Islet precursor cell (in vitro differentiated cells): Measurements from ENCODE around the gene PIM3.

Experiments
- DNase-seq: peaks from one replicate; pipeline ENCODE4 v3.0.0-alpha.2; 2018

Gene PIM3

GRCh38 chr22:49956914-49957825, 3.4 kb upstream of the PIM3 start:
- DNase-seq = no peak

- no peak for DNase-seq
These were observed 2.7 kb upstream of the PIM3 start for GRCh38 chr22:49957826-49958365.

- no peak for DNase-seq
These were observed 2.1 kb upstream of the PIM3 start for GRCh38 chr22:49958366-49958921.

GRCh38 chr22:49958931-49959781, 1.4 kb upstream of the PIM3 start:
- no peak for DNase-seq

- no peak for DNase-seq
These were observed 802 bp upstream of the PIM3 start for GRCh38 chr22:49959782-49960158.

- peak; percentile 72 for DNase-seq
These were observed 531 bp downstream of the PIM3 start for GRCh38 chr22:49961005-49961600.

GRCh38 chr22:49961601-49962011, 1.0 kb downstream of the PIM3 start:
- no peak for DNase-seq

GRCh38 chr22:49962012-49962750, 1.6 kb downstream of the PIM3 start:
- DNase-seq = peak; percentile 95

- DNase-seq = peak; percentile 48
These were observed 2.4 kb downstream of the PIM3 start for GRCh38 chr22:49962751-49963646.

GRCh38 chr22:49963647-49964026, 3.1 kb downstream of the PIM3 start:
- no peak for DNase-seq

- no peak for DNase-seq
These were observed 3.8 kb downstream of the PIM3 start for GRCh38 chr22:49964136-49965090.

GRCh38 chr22:49965091-49966040, 4.8 kb downstream of the PIM3 start:
- peak; percentile 51 for DNase-seq

GRCh38 chr22:49966041-49966773, 5.6 kb downstream of the PIM3 start:
- DNase-seq = no peak

- DNase-seq = peak; percentile 61
These were observed 6.5 kb downstream of the PIM3 start for GRCh38 chr22:49966774-49967705.

GRCh38 chr22:49967706-49968208, 7.2 kb downstream of the PIM3 start:
- peak; percentile 59 for DNase-seq

- DNase-seq = peak; percentile 51
These were observed 7.8 kb downstream of the PIM3 start for GRCh38 chr22:49968313-49968830.
